Stimulated activated CD8-positive, alpha-beta memory T cell treated with anti-CD3 and anti-CD28 coated beads, Interleukin-2, amount 100 ng/mL, for 48 hours (primary cell): Measurements from ENCODE around the gene TCF25.
"Not testable (repeated sequence)": the region's sequence is repeated elsewhere in the genome, so short reads cannot be mapped to it uniquely, and the experiment has no call there.

Experiments
- DNase-seq, 2 donors: peaks; one replicate each; pipeline ENCODE4 v3.0.0-alpha.2; 2020; ENCODE audit warnings: low read depth in 2 of 2

The TCF25 gene

GRCh38 chr16:89873109-89873971 is at the start of gene TCF25:
Gene TCF25 (plus strand): TSS chr16:89873592. CDS start chr16:89873668, 76 bp downstream.
- peak; percentile 81 to 82 for DNase-seq

- DNase-seq, result not testable (repeated sequence)
Measured at GRCh38 chr16:89823824-89824148, 49.6 kb upstream of the TCF25 start.

GRCh38 chr16:89826531-89827382 is 46.6 kb upstream of the TCF25 start:
- no peak for DNase-seq

GRCh38 chr16:89827383-89828198 is 45.8 kb upstream of the TCF25 start:
- no peak for DNase-seq

GRCh38 chr16:89828199-89828869 is 45.1 kb upstream of the TCF25 start, which contains the start of gene SPIRE2:
Gene SPIRE2 (plus strand): TSS chr16:89828475. CDS start chr16:89828551, 76 bp downstream.
- peak; percentile 47 to 50 for DNase-seq

GRCh38 chr16:89828870-89829629 is 44.3 kb upstream of the TCF25 start:
- DNase-seq, result no peak

- no peak for DNase-seq
Measured at GRCh38 chr16:89829630-89830437, 43.6 kb upstream of the TCF25 start.

GRCh38 chr16:89831810-89832328 is 41.5 kb upstream of the TCF25 start:
- no peak for DNase-seq

GRCh38 chr16:89833664-89834363 is 39.6 kb upstream of the TCF25 start:
- DNase-seq, result not testable (repeated sequence)

GRCh38 chr16:89834813-89835363 is 38.5 kb upstream of the TCF25 start:
- not testable (repeated sequence) for DNase-seq

- DNase-seq, result not testable (repeated sequence)
Measured at GRCh38 chr16:89836484-89836883, 36.9 kb upstream of the TCF25 start.

- no peak for DNase-seq
Measured at GRCh38 chr16:89837014-89837546, 36.3 kb upstream of the TCF25 start.

- peak; percentile 49 to 71 for DNase-seq
Measured at GRCh38 chr16:89841275-89841674, 32.1 kb upstream of the TCF25 start.

- DNase-seq, result no peak
Measured at GRCh38 chr16:89842471-89843408, 30.7 kb upstream of the TCF25 start.

- no peak for DNase-seq
Measured at GRCh38 chr16:89843409-89844350, 29.7 kb upstream of the TCF25 start.
